Urothelium cell line (cell line): ENCODE measurements around the gene SCAPER.
"Not testable (repeated sequence)": the region's sequence is repeated elsewhere in the genome, so short reads cannot be mapped to it uniquely, and the experiment has no call there.

Experiments used
- DNase-seq: peaks from one replicate; pipeline ENCODE4 v3.0.0; 2011; ENCODE audit warnings: low spot score, mixed read lengths
- FAIRE-seq: peaks from 2 replicates; lab custom pipeline; 2011; peaks lifted over from hg19 to GRCh38; lab: Jason Lieb, UNC

The SCAPER gene

GRCh38 chr15:76864586-76864985 is 40.6 kb downstream of the SCAPER start:
- FAIRE-seq, result no peak
- DNase-seq, result no peak

DNA sequence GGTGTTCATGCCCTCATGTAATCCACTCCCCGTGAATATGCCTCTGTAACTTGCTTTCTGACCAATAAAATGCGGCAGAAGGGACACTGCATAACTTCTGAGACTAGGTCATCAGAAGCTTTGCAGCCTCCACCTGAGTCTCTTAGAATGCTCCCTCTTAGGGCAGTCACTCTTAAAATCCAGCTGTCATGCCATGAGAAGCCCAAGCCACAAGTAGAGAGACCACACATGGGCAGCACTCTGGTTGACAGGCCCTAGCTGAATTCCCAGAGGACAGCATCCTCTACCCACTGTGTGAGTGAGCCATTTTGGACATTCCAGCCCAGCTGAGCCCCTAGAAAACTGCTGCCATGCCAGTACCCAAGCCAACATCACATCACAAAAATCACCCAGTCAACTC is 41.4 kb downstream of the SCAPER start:
- no peak for DNase-seq
- no peak for FAIRE-seq

GRCh38 chr15:76863123-76863522 is 42.0 kb downstream of the SCAPER start:
- DNase-seq (no peak), FAIRE-seq (no peak)

- no peak for FAIRE-seq
- DNase-seq, result no peak
Measured at GRCh38 chr15:76861815-76862397, 43.2 kb downstream of the SCAPER start.

- FAIRE-seq, result no peak
- no peak for DNase-seq
Measured at GRCh38 chr15:76860201-76860600, 44.9 kb downstream of the SCAPER start.

- DNase-seq, FAIRE-seq: not testable (repeated sequence)
Measured at GRCh38 chr15:76850367-76850766, 54.8 kb downstream of the SCAPER start.

- FAIRE-seq, result no peak
- DNase-seq, result no peak
Measured at GRCh38 chr15:76846782-76847181, 58.4 kb downstream of the SCAPER start.

DNA sequence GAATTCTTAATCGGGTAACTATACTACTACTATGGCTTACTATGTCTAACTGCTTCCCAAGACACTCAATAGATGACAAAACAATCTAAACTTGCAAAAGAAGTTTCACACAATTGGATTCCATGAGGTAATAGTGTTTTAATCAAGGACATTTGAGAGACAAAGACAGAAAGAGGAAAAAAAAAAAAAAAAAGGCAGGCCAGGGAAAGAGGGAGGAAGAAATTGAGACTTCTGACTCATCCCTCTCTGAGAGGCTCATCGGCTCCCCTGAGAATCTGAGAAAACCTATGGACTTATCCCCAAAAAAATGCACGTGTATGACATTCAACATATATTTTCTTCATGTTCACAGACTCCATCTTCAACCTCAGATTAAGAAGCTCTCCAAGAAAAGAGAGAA is 61.0 kb downstream of the SCAPER start:
- FAIRE-seq (no peak), DNase-seq (no peak)

DNA sequence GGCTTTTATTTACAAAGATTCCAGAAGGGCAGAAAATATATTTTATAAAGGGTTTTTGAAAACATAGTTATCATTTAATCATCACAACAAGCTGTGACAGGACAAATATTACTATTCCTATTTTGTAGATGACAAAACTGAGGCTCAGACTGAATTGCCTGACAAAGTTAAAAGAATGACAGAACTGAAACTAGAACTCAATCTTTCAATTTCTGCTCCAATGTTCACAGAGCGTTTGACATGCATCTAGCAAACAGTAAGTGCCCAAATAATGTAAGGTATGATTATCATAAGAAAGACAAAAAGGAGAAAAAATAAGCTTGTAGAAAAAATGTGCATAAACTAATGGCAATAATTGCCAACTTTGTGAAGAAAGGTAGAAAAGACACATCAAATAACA is 61.9 kb downstream of the SCAPER start:
- DNase-seq, result no peak
- no peak for FAIRE-seq

GRCh38 chr15:76840830-76841460 is 64.2 kb downstream of the SCAPER start:
- no peak for FAIRE-seq

GRCh38 chr15:76839173-76839572 is 66.0 kb downstream of the SCAPER start:
- FAIRE-seq (no peak), DNase-seq (no peak)

More at GRCh38 chr15:76840830-76841460, 64.2 kb downstream of the SCAPER start:
- DNase-seq, result peak; percentile 27

- FAIRE-seq, result no peak
- no peak for DNase-seq
Measured at GRCh38 chr15:76837474-76837873, 67.7 kb downstream of the SCAPER start.

DNA sequence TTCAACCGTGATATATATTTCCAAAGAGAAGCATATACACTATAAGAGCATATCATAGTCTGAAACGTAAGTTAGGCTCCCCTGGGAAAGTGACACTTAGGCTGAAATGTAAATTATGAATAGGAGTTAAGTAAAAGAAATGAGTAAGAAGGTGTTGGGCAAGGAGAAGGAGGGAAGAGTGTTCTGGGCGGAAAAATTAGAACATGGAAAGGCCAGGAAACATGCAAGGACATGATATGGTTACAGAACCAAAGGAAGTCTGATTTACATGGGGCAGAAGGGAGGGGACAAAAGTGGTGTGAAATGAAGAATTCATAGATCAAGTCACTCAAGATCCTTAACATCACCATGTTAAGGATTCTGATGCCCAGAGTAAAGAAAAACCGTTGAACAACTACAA is 75.2 kb downstream of the SCAPER start:
- FAIRE-seq (no peak), DNase-seq (no peak)

DNA sequence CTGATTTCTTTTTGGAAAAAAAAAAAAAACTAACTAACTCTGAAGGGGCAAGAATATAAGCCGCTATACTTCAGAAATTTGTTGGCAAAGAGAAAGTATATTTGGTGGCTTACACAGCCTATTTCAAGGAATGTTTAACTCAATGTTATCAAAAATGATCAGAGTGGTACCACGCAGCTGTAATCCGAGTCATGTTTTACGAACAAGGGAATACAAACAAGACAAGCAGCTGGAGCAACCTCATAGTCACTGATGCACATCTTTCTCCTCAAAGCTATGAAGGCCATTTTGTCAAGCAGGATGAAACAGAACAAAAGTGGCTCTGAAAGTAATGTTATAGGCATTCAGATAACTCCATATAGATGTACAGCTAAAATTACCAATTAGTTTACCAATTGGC is 81.2 kb downstream of the SCAPER start:
- FAIRE-seq (no peak), DNase-seq (no peak)

DNA sequence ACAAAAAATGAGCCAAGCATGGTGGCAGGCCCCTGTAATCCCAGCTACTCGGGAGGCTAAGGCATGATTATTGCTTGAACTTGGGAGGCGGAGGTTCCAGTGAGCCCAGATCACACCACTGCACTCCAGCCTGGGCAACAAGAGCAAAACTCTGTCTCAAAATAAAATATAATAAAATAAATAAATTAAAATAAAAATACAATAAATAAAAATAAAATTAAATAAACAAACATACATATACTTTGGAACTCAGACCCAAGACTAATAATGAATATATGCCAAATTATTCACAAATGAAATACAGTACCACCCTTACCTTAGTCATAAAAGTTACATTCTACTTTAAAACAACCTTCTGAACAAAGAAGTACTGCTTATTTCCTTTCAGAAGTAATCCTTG is 81.8 kb downstream of the SCAPER start:
- no peak for FAIRE-seq
- no peak for DNase-seq

GRCh38 chr15:76818926-76819325 is 86.2 kb downstream of the SCAPER start:
- not testable (repeated sequence) for FAIRE-seq, DNase-seq

DNA sequence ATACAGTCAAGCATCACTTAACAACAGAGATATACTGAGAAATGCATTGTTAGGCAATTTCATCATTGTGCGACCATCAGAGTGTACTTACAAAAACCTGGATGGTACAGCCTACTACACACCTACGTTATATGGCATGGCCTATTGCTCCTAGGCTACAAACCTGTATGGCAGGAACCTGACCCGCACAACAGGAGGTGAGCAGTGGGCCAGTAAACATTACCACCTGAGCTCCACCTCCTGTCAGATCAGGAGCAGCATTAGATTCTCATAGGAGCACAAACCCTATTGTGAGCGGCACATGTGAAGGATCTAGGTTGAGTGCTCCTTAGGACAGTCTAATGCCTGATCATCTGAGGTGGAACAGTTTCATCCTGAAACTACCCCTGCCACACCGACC is 89.7 kb downstream of the SCAPER start:
- FAIRE-seq (peak; percentile 86), DNase-seq (no peak)

DNA sequence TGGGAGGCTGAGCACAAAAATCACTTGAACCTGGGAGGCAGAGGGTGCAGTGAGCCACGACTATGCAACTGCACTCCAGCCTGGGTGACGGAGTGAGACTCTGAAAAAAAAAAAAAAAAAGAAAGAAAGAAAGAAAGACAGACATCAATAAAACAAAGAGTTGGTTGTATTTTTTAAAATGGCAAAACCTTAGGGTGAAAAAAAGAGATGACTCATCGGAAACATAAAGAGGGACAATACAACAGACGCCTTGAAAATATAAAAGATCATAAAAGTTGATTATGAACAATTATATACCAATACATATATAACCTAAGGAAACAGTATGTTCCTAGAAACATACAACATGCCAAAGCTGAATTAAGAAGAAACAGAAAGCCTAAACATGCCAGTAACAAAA is 92.8 kb downstream of the SCAPER start:
- DNase-seq, result no peak

DNA sequence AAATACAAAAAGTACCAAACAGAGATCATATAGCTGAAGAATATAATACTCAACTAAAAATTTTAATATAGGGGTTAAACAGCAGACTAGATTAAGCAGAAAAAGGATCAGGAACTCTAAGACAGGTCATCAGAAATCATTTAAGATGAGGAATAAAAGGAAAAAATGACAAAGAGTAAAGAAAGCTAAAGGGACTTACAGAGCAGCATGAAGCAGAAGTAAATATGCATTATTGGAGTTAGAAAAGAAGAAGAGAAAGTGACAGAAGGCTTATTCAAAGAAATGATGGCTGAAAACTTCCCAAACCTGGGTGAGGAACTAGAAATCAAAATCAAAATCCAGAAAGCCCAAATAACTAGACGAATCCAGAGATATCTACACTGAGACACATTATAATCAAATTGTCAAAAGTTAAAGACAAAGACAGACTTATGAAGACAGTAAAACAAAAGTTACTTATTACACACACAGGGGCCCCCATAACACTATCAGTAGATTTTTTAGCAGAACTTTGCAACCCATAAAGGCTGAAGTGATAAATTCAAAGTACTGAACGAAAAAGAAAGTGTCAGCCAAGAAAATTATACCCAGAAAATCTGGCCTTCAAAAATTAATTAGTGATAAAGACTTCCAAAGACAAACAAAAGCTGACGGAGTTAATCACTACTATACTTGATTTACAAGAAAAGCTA is 95.6 kb downstream of the SCAPER start:
- DNase-seq, result no peak
- FAIRE-seq, result no peak

More for the DNA sequence above, 92.8 kb downstream of the SCAPER start:
- no peak for FAIRE-seq

DNA sequence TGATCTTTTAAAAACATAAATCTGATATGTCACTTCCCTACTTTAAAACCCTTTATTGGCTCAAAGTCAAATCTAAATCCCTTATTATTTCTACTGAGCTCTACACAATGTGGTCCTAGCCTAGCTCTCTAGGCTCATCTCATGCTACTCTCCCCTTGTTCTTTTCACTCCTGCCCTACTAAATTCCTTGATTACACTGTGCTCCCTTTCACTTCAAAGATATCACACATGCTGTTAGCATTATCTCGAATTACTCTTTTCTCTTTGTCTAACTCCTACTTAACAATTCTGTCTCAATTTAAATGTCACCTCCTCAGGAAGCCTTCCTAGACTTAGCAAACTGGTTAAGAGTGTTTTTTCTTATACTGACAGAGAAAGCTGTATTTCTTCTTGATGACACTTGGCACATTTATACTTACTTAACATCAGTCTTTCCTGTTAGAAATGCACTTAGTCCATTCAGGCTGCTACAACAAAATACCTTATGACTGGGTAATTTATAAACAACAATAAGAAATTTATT is 102.0 kb downstream of the SCAPER start:
- no peak for FAIRE-seq
- no peak for DNase-seq

GRCh38 chr15:76802411-76802810 is 102.7 kb downstream of the SCAPER start:
- FAIRE-seq, result no peak

DNA sequence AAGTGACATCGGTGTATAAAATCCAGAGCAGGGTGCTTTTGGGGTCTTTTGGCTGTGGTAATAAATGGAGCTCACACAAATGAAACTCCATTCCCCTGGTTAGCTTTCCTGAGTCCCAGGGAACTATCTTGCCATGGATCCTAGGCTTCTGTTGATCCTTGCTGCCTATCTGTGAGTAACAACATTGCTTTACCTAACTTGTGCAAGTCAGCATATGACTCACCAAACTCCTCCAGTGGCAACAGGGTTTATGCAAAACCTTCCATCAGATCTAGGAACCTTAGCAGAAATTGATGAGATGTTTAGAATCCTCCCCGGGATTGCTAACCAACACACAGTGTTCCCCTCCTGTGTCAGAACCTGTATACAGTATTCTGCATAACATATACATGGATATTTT is 105.4 kb downstream of the SCAPER start:
- no peak for DNase-seq
- no peak for FAIRE-seq

More at GRCh38 chr15:76802411-76802810, 102.7 kb downstream of the SCAPER start:
- no peak for DNase-seq
